GM21619 (cell line): ENCODE measurements around the gene TENT4B.
A peak's percentile ranks its signal among the peaks of the same experiment; 100 is the strongest.

Experiments used
- ATAC-seq: cut with Tn5 transposase; IDR thresholded peaks from one replicate; pipeline ENCODE4 v1.9.1; 2021; ENCODE audit not compliant: unreplicated experiment

TENT4B gene

GRCh38 chr16:50252082-50252611, 99.0 kb downstream of the TENT4B start:
- no peak for ATAC-seq

DNA sequence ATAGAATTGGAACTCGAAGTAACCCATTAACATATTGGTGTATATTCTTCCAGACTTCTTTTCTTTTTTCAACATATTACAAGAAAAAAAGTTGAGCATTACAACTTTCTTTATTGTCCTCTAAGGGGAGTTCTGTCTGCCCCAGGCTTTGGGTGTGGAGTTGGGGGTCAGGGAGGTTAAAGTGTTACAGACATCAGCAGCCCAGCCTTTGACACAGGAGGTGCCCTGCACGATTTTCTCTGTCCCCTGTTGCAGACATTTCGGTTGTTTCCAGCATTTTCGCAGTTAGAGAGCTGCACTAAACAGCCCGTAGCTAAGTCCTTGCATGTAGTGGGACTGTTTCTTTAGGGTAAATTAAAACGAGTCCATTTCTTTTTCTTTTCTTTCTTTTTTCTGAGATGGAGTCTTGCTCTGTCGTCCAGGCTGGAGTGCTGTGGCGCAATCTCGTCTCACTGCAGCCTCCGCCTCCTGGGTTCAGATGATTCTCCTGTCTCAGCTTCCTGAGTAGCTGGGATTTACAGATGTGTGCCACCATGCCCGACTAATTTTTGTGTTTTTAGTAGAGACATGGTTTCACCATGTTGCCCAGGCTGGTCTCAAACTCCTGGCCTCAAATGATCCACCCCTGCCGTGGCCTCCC, 99.9 kb downstream of the TENT4B start:
- ATAC-seq, result no peak

DNA sequence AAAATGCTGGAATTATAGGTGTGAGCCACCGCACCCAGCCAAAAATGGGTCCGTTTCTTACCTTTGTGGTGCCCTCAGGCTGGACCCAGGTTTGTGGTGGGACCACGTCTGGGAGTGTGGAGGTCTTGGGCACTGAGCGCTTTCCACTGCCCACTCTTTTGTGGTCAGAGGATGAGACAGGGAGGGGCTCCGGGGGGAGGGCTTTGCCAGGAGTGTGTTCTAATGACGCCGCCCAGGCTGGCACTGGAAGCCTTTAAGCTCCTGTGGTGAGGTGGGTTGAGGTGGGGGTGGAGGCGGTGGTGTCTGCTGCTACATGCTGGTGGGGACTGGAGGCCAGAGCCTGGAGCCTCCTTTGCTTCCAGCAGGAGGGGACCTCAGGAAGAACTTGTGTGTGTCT, 100.4 kb downstream of the TENT4B start:
- no peak for ATAC-seq

DNA sequence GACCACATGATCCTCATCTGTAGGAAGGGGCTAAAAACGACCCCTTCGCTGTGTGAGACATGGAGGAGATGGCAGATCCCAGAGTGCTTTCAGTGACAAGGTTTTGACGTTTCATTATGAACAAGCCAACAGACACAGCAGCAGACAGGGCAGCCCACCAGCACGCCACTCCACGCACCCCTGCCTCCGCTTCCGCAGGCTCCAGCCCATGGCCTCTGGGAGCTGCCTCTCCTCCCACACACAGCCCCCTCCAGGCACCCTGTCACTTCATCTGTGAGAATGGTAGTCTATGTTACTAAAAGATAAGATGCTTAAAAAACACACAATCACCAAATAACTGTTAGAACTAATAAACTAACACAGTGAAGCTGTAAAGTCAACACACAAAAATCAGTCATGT, 101.0 kb downstream of the TENT4B start:
- ATAC-seq, result no peak

GRCh38 chr16:50255538-50255937, 102.4 kb downstream of the TENT4B start:
- no peak for ATAC-seq

GRCh38 chr16:50256604-50257003, 103.5 kb downstream of the TENT4B start:
- ATAC-seq, result no peak

DNA sequence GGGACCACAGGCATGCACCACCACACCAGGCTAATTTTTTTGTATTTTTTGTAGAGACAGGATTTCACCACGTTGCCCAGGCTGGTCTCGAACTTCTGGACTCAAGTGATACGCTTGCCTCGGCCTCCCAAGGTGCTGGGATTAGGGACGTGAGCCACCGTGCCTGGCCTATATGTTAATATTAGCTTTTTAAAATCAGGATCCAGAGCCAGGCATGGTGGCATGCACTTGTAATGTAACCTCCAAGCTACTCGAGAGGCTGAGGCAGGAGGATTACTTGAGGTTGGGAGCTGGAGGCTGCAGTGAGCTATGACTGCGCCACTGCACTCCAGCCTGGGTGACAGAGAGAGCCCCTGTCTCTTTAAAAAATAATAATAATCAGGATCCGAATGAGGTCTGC, 104.8 kb downstream of the TENT4B start:
- no peak for ATAC-seq

DNA sequence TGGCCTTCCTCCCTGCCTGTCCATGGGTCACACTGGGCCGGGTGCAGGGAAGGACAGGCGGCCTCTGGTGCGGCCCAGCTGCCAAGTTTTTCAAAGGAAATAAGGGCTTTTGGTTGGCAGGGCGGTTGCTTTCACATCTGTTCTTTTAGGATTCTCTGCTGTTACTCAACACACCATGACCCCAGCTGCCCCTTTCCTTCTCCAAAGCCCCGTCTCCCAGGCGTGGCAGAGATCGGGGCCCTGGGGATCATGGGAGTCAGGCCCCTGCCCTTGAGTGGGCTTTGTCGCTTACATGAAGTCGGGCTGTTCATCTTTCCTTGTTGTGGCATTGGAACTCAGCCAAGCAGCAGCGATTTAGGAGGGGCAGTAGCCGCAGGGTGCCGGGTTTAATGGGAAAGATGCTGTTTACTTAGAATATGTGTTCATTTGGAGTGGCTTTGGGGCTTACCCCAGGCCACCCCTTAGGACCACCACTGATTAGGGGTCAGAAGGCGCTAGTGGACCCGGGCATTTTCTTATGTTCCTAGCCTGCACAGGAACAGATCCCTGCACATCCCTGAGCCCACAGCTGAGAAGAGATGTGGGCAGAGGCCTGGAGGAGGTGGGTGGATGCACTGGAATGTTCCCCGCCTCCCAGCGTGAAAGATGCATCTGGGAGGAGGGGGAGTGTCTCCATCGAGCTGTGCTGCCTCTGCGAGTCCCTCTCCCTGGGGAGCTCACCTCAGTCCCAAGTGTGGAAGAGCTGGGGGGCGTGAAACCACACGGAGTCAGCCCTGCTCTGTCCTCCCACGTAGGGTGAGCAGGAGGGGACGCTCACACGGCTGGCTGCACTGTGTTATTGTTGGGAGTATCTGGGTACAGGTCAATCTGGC, 106.5 kb downstream of the TENT4B start:
- no peak for ATAC-seq

- no peak for ATAC-seq
Observed at GRCh38 chr16:50260206-50261159, 107.4 kb downstream of the TENT4B start.

DNA sequence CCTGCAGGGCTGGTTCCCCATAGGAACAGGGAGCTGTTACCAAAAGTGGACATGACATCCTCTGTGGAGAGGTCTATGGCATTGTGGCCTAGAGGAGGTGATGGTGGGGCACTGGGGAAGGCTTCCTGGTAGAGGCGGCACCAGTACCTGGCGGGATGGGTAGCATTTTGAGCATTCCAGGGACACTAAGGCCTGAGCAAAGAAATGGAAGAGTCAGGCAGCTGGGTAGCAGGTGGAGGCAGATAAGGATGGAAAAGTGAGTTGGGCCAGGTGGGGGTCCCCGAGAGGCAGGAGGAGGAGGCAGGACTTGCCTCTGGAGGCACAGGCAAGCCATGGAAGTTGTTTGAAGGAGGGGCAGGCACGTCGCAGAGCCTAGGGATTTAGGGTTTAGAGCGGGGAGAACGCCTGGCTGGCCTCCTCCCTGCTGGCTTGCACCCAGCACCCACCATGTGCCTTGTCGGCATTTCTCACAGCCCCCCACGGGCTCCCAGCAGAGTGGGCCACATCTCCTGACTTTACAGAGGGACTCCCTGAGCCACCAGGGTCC, 108.1 kb downstream of the TENT4B start:
- no peak for ATAC-seq

DNA sequence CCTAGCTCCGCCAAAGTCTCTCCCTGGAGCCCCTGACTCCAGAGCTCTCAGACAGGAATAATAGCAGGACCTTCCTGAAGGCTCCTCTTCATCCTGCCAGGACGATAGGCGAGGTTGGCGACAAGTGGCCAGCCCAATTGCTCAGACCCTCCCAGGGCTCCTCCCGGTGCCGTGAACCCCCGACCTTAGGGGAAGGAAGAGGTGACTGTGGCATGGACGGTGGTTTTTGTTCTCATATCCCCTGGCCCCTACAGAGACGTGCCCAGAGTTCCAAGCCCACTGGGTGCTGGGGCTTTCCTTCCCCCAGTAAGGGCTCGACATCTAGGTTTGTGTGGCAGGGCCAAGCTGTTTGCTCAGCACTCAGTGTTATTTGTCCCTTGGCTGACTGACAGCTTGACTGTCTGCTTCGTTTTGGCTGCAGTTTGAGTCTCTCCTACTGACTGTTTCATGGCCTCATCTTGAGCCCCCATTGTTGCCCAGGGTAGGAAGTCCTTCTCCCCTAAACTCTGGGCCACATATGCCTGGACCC, 108.7 kb downstream of the TENT4B start:
- ATAC-seq, result no peak

- ATAC-seq, result no peak
Observed at GRCh38 chr16:50263060-50263909, 110.2 kb downstream of the TENT4B start.

DNA sequence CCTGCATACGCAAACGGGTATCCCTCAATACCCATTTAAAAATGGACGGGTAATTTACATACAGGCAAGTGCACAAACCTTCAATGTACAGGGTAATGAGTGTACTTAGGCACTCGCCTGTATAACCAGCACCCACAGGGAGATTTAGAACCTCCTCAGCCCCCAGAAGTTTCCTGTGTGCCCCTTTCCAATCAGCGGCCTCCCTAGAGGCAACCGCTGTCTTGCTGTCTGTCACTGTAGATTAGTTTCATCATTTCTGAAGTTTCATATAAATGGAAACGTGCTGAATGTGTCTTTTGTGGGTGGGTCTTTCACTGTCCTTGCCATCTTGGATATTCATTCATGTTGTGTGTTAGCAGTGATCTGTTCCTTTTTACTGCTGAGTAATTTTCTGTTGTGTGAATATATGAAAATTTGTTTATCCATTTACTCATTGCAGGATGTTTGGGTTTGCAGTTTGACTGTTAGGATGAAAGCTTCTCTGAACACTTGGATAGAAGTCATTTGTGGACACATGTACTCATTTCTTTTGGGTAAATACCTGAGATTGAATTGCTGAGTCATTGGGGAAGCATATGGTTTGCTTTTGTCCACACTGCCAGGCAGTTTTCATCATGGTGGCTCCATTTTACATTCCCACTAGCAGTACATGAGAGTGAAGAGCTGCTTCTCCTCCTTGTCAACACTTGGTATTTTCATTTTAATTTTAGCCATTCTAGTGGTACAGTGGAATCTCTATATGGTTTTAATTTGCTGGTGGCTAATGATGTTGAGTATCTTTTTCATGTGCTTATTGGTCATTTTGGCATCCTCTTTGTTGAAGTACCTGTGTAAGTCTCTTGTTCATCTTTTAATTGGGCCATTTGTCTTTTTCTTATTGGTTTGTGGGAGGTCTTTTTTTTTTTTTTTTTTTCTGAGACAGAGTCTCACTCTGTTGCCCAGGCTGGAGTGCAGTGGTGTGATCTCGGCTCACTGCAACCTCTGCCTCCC, 111.1 kb downstream of the TENT4B start:
- ATAC-seq, result peak; percentile 28

DNA sequence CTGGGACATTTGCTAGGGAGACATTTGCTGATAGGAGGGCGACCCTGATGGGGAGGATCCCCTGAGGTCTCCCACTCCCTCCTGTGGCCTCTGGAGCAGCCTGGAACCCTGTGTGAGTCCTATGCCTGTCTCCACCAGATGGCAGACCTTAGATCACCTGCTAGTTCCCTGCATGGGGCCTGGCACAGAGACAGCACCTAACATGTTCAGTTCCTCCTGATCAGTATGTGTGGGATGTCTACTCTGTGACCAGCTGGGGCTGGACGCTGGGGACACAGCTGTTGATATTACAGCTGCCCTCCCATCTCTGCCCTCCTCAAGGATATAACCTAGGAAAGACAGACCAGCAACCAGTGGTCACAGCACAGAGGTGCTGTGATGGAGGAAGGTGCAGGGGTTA, 112.2 kb downstream of the TENT4B start:
- no peak for ATAC-seq

DNA sequence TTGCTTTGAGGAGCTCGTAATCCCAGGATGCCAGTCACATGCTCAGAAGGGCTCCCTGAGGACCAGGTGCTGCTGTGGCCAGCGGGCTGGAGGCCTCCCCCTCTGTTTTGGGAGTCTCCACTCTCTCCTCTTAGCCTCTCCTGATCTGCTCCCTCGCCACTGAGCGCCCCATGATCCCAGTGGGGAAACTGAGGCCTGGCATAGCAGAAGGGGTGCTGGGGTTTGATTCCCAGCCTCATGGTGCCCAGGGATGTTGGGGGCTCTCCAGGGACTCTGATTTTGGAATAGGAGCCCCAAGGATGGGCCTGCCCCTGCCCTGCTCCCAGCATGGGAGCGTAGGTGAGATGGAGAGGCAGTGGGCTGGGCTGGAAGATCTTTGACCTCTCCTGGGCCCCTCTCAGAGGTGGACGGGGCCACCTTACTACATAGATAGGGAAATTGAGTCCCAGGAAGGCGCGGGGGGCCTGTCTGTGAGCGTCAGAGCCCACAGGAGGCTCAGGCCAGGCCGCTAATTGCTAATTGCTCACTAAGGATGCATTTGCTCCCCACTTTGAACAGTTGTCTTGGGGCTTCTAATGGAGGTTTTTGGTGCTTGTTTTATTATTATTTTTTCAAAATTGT, 112.7 kb downstream of the TENT4B start:
- ATAC-seq, result no peak

DNA sequence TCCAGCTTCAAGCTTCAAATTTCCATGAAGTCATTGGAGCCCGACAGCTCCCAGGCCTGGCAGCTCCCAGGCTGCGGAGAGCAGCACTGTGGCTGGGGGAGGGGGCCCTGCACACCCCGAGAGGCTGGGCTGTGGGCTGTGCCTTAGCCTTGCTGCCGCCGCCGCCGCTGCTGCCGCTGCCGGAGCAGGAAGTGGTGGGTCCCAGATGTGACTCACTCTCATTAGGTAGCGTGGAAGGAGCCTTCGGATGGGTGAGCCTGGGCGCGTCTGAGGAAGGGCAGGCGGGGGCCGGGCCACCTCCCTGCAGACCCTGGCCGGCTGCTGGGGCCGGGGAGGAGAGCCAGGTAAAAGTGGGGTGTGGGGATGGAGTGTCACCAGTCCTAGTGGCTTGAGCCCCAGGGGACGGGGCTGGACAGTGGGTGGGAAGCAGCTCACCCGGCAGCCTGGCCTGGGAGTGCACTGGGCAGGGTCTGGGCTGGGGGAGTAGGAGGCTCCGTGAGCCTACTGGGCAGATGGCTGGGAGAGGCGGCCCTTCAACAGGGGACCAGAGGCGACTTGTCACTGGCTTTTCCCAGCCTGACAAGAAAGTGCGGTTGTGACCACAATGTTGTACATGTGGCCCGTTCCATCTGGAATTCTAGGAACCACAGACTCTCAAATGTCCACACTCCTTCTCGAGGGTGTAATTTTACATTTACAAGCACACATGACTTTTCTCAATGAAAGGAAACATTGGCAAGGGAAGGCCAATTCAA, 113.4 kb downstream of the TENT4B start, which contains the start of gene ADCY7:
Gene ADCY7, plus strand, starts transcription at position 215 of the 755 bp plus-strand sequence. CDS start 21,629 bp downstream, outside the sequence.
- ATAC-seq, result peak; percentile 82

DNA sequence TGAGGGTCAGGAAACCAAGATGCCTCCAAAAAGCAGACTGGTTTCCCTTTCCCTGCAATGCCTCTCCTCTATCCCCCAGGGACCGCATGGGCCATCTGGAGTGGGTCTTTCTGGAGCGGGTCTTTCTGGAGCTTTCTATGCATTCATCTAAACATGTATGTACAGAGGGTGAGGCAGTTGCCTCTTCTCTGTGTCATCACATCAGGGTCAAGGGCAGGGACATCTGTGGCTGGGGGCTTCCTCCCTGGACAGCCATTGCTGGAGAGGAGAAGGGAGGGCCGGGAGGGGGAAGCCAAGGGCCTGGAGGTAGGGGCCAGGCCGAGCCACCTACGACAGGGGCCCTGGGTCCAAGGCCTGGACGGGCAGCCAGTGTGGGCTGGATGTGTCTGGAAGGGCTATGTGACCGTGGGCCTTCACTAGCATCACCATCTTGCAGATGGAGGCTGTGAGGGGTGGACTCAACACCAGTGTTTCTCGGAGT, 114.1 kb downstream of the TENT4B start:
- ATAC-seq, result no peak
